GM19372 (cell line): Measurements from ENCODE around the gene C1RL.

Source experiments
- ATAC-seq: cut with Tn5 transposase; IDR thresholded peaks from one replicate; pipeline ENCODE4 v1.9.1; 2021; ENCODE audit warnings: mild to moderate bottlenecking, low read depth, moderate library complexity; ENCODE audit not compliant: unreplicated experiment

The C1RL gene

GRCh38 chr12:7137908-7138307 lies 28.9 kb upstream of the C1RL start:
- ATAC-seq = no peak

GRCh38 chr12:7136676-7137075 lies 27.7 kb upstream of the C1RL start:
- no peak for ATAC-seq

- no peak for ATAC-seq
Measured at GRCh38 chr12:7136071-7136470, 27.1 kb upstream of the C1RL start.

- no peak for ATAC-seq
Measured at GRCh38 chr12:7134396-7135166, 25.6 kb upstream of the C1RL start.

GRCh38 chr12:7131502-7131866 lies 22.5 kb upstream of the C1RL start:
- no peak for ATAC-seq

GRCh38 chr12:7130701-7131501 lies 21.9 kb upstream of the C1RL start:
- ATAC-seq = no peak

GRCh38 chr12:7129872-7130691 lies 21.1 kb upstream of the C1RL start, which contains the start of gene CLSTN3:
Gene CLSTN3, plus strand, starts transcription at chr12:7130371. Its CDS starts 278 bp downstream, at chr12:7130649.
- no peak for ATAC-seq

- no peak for ATAC-seq
Measured at GRCh38 chr12:7129287-7129871, 20.4 kb upstream of the C1RL start.

GRCh38 chr12:7128681-7129286 lies 19.8 kb upstream of the C1RL start, which contains the start of gene RBP5:
Gene RBP5, minus strand, starts transcription at chr12:7128889. Its CDS starts 114 bp downstream, at chr12:7128775.
- no peak for ATAC-seq

- ATAC-seq = no peak
Measured at GRCh38 chr12:7127916-7128626, 19.1 kb upstream of the C1RL start.

GRCh38 chr12:7125632-7126227 lies 16.7 kb upstream of the C1RL start:
- no peak for ATAC-seq

- ATAC-seq = no peak
Measured at GRCh38 chr12:7123806-7124522, 14.9 kb upstream of the C1RL start.

- no peak for ATAC-seq
Measured at GRCh38 chr12:7122811-7123769, 14.1 kb upstream of the C1RL start.

- no peak for ATAC-seq
Measured at GRCh38 chr12:7121324-7121723, 12.3 kb upstream of the C1RL start.

GRCh38 chr12:7120166-7120565 lies 11.2 kb upstream of the C1RL start:
- ATAC-seq = no peak

GRCh38 chr12:7118881-7119280 lies 9.9 kb upstream of the C1RL start:
- ATAC-seq = no peak

GRCh38 chr12:7117670-7118069 lies 8.7 kb upstream of the C1RL start:
- ATAC-seq = no peak
